ENCODE measurements around the gene LRRN2.
"Not testable (repeated sequence)": the region's sequence is repeated elsewhere in the genome, so short reads cannot be mapped to it uniquely, and the experiment has no call there.

The LRRN2 gene

GRCh38 chr1:204685236-204686006, at the start of gene LRRN2:
Gene LRRN2 (minus strand): TSS chr1:204685738. CDS start chr1:204619992, 65,746 bp downstream.
- DNase-seq (ENCODE audit: low spot score) = peak; percentile 45

DNA sequence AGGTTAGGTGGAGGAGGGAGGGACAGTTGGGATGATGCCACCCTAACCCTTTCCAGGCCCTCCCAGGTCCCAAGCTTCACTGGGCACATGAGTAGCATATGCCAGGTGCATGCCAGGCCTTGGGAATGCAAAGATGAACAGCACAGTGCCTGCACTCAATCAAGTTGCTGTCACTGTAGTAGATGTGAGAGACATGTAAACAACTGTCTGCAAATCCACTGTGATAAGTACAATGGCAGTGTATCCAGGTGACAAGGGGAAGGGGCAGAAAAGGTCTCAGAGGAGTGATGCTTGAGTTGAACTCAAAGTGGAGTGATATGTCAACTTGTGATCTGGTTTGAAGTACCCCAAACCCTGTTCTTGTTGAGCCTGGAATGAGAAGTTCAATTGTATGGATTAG, 49.5 kb upstream of the LRRN2 start:
- DNase-seq (ENCODE audit: low spot score) = no peak

DNA sequence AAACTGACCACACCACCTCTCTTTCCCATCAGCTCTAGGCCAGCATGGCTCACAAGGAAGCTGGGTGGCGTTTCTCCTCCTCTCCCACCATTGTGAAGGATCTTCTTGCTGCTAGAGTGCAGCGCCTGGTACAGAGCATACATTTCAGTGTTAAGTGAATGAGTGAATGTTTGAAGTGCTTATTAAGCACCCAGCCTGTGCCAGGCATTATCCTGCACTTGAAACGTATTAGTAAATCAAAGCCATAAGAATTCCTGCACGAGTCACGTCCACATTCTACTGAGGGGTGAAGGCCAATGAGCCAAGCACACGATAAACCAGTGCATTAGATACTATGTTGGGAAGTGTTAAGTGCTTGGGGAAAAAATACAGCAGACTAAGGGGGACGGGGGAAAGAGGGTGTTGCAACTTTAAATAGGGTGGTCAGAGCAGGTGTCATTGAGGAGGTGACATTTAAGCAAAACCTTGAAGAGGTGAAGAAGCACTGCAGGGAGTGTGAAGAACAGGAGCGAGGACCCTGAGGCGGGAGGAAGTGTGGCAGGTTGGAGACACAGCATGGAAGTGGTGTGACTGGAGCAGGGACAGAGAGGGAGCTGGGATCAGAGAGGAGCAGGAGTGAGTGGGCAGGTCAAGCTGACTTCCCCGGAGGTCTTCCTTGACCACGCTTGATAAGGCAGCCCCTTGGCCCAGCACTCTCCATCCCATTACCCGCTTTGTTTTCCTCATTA, 48.5 kb upstream of the LRRN2 start:
- no peak for DNase-seq (ENCODE audit: low spot score)

DNA sequence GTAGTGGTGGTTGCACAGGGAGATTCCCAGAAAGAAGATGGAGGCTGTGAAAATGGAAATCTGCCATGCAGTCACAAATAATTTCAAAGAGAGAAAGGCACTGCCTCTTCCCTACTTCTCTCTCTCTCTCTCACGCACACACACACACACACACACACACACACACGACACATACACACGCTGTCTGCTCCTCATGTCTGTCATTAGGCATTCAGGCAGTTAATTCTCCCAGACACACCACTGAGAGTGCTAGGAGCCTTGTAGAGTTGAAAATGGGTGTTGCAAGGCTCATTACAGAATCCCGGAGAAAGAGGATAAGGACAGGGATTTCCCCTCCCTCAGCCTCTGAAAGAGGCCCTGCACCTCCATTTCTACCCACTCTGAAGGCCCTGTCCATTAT, 47.8 kb upstream of the LRRN2 start:
- DNase-seq (ENCODE audit: low spot score) = no peak

DNA sequence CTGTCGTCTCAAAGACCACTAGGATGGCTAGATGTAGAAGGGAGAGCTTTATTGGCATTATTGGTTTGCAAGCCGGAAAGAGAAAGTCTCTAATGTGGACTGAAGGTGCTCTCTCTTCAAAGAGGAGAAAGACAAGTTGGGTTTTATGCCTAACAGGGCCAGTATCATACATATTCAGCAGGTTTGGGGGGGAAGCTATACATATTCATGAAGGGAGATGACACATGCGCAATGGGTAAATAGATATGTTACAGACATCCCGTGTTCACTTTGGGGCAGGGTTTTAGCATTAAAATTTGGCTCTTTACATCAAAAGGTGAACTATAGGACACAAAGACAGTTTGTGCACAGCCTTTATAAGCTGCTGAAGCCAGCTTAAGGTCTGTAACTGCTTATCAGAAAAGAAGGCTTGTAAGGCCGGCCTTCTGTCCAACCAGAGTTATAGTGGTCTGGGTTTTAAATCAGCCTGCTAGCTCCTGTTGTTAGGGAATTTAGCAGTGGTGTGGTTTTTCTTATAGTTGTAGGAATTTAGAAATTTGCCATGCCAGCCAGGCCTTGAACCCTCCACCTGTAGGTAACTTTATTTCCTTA, 46.5 kb upstream of the LRRN2 start:
- no peak for DNase-seq (ENCODE audit: low spot score)

DNA sequence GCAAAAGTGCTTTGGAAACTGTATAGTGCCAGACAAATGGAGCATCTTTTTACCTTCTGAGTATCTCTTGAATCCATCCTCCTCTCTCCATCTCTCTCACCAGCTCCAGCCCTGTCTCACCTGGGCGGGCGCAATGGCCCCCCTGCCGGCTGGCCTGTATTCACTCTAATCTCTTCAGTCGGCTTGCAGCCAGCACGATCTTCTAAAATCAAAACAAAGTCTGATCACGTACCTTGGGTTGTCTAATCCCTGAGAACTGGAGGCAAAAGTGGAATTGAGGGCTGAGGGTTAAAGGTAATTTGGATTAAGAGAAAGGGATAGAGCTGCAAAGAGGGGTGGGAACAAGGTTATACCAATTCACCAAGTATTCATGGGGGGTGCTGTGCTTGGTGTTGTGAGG, 46.0 kb upstream of the LRRN2 start:
- no peak for DNase-seq (ENCODE audit: low spot score)

GRCh38 chr1:204730826-204731459, 45.4 kb upstream of the LRRN2 start:
- no peak for DNase-seq (ENCODE audit: low spot score)

GRCh38 chr1:204729516-204729915, 44.0 kb upstream of the LRRN2 start:
- no peak for DNase-seq (ENCODE audit: low spot score)

DNA sequence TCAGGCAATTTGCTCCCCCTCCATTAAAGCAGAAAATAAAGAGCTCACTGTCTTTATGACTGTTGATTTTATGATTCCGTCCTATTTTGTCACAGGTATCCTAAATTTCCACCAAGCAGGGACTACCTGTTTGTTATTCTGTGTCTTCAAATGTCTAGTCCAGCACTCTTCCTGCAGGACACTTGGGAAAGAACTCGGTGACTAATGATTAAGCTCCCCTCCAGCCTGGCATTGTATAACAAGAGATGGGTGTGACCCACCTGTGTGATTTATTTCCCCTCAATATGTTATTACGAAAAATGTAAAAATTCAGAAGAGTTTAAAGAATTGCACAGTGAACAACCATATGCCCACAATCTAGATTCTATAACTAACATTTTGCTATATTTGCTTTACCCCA, 42.9 kb upstream of the LRRN2 start:
- peak; percentile 53 for DNase-seq (ENCODE audit: low spot score)

- DNase-seq (ENCODE audit: low spot score) = no peak
These were observed 42.5 kb upstream of the LRRN2 start for GRCh38 chr1:204728045-204728444.

DNA sequence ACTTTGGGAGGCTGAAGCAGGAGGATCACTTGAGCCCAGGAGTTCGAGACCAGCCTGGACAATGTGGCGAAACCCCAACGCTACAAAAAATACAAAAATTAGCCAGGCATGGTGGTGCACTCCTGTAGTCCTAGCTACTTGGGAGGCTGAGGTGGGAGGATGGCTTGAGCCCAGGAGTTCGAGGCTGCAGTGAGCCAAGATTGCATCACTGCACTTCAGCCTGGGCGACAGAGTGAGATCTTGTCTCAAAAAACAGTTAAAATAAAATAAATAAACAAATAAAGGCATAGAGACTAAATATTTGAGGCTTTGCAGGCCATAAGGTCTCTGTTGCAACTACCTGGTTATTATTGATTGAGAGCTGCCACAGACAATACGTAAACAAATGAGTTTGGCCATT, 41.9 kb upstream of the LRRN2 start:
- not testable (repeated sequence) for DNase-seq (ENCODE audit: low spot score)

DNA sequence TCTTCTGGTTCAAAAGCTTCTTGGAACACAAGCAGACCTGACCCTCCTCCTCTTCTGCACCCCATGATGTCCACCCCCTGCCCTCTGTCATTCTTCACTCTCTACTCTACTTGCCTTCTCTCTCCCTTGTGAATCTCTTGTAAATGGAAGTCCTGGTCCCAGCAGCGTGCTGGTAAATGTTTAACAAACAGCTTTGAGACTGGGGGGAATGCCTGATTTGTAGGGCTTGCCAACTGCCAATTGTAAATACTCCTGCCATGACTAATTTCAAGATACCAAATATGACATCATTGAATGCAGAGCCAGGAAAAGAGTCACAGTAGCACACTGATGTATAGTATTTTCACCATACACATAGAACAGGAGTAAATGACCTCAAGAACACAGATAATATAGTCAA, 40.9 kb upstream of the LRRN2 start:
- peak; percentile 96 for DNase-seq (ENCODE audit: low spot score)

DNA sequence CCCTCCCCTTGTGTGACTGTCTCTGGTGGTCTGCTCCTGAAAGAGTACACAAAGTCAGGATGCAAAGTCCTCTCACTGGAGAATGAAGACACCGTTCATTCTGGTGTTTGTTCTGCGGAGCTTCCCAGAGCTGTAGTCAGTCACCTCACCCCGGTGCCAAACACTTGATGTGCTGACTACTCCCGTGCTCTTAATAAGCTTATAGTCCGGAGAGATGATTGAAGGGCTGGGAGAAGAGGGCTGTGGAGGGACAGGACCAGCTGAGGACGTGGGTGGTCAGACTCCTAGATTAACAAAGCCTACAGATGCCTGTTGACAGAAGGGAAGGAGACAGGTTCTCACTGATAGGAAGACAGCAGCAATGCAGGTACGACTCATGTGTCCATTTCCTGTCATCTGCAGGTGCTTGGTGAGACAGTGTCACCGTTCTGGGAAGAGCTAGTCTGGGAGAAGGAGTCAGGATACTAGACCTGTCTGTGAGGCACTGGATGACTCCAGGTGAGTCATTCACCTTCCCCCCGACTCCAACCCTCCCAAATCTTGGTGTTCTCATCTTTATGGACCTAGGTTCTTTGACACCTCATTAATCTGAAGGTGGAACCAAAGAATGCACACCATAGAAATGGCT, 40.4 kb upstream of the LRRN2 start:
- DNase-seq (ENCODE audit: low spot score) = peak; percentile 95

- peak; percentile 55 for DNase-seq (ENCODE audit: low spot score)
These were observed 37.7 kb upstream of the LRRN2 start for GRCh38 chr1:204723131-204723787.

DNA sequence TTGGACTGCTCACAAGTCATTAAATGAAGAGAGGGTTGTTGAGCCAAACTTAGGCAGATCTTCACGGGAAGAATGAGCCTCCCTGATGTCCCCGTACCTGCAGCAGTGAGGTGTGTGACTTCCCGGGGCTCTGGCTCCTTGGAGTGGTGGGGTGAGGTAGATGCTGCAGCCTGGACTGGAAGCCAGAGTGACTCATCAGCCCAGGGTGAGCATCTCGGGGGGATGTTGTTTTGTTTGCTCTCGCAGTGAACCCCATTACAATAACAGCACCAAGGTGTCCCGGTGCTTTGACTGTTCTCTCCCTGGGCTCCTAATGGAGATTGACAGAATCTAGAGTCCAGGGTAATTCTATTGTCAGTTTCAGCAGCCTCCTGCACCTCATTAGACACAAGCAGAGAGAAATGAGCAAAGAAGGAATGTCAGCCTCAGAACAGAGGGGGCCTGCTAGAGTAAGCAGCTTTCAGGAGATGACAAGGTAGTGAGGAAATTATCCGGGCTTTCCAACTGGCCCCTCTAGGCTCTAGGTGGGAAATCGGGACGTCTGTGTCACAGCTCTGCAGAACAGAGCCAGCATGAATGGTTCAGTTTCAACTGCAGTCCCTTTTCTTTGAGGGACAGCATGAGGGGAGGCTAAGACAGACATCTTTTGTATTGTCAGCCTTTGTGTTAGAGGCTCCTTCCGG, 36.0 kb upstream of the LRRN2 start:
- DNase-seq (ENCODE audit: low spot score) = no peak

DNA sequence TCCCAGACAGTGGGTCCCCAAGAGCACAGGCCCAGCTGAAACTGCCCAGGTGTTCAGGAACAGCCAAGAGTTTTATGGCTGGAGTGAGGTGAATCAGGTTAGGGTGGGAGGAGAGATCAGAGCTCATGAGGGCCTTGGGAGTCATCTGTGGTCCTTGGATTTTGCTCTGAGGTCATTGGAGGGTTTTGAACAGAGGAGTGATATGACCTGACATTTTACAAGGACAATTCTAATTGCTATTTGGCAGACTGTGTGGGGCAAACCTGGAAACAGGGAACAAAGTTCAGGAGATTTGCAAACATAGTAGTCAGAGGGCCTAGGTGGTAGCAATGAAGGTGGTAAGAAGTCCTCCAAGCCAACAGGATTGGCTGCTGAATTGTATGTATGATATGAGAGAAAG, 31.1 kb upstream of the LRRN2 start:
- DNase-seq (ENCODE audit: low spot score) = no peak

- DNase-seq (ENCODE audit: low spot score) = no peak
These were observed 29.4 kb upstream of the LRRN2 start for GRCh38 chr1:204714861-204715511.

DNA sequence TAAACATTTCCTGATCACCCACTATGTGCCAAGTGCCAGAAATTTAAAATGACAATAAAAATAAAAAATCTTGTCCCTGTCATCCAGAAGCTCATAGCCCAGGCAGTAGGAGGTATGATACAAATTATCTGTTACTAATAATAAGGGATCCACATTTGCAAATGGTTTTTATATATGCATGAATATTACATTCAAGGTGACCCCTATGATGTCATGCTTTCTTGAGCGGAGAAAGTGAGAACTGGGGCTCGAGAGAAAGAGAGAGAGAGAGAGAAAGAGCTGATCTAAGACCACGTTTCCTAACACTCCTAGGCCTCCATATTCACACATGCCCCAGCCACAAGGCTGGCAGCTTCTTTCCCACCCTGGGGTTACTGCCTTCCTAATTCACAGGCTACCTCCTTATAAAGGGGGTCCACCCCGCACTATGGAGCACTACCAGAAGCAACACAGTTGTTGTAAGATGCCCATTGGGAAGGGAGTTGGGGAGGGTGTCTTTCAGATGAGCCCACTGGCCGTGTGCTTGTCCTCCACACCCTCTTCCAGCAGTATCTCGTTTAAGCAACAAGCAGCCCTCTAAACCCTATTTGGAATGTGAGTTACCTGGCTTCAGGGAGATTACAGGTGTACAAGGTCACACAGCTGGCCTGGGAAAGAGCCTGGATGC, 28.8 kb upstream of the LRRN2 start:
- no peak for DNase-seq (ENCODE audit: low spot score)

DNA sequence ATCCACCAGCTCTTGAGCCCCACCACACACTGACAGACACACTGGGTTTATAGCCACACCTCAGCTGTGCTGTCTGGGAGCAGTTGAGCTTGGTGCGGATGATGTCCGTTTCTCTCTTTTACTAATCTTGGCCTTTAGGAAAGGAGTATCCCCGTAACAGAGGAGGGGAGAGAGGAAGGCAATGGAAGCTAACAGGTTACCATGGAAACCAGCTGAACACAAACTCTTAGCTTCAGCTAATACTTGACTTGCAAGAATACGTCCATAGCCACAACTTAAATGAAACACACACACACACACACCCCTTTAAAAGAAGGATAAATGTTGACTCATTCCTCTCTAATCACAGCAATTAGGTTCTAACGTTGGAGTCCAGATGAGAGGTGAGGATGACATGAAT, 28.0 kb upstream of the LRRN2 start:
- DNase-seq (ENCODE audit: low spot score) = no peak
